HG02870 (cell line): ENCODE measurements around the gene ADAMTS9.

Source experiments
- ATAC-seq: cut with Tn5 transposase; IDR thresholded peaks from one replicate; pipeline ENCODE4 v1.9.1; 2021; ENCODE audit warnings: mild to moderate bottlenecking, moderate library complexity; ENCODE audit not compliant: unreplicated experiment

The ADAMTS9 gene, protein sequence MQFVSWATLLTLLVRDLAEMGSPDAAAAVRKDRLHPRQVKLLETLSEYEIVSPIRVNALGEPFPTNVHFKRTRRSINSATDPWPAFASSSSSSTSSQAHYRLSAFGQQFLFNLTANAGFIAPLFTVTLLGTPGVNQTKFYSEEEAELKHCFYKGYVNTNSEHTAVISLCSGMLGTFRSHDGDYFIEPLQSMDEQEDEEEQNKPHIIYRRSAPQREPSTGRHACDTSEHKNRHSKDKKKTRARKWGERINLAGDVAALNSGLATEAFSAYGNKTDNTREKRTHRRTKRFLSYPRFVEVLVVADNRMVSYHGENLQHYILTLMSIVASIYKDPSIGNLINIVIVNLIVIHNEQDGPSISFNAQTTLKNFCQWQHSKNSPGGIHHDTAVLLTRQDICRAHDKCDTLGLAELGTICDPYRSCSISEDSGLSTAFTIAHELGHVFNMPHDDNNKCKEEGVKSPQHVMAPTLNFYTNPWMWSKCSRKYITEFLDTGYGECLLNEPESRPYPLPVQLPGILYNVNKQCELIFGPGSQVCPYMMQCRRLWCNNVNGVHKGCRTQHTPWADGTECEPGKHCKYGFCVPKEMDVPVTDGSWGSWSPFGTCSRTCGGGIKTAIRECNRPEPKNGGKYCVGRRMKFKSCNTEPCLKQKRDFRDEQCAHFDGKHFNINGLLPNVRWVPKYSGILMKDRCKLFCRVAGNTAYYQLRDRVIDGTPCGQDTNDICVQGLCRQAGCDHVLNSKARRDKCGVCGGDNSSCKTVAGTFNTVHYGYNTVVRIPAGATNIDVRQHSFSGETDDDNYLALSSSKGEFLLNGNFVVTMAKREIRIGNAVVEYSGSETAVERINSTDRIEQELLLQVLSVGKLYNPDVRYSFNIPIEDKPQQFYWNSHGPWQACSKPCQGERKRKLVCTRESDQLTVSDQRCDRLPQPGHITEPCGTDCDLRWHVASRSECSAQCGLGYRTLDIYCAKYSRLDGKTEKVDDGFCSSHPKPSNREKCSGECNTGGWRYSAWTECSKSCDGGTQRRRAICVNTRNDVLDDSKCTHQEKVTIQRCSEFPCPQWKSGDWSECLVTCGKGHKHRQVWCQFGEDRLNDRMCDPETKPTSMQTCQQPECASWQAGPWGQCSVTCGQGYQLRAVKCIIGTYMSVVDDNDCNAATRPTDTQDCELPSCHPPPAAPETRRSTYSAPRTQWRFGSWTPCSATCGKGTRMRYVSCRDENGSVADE (N-terminal part only)

DNA sequence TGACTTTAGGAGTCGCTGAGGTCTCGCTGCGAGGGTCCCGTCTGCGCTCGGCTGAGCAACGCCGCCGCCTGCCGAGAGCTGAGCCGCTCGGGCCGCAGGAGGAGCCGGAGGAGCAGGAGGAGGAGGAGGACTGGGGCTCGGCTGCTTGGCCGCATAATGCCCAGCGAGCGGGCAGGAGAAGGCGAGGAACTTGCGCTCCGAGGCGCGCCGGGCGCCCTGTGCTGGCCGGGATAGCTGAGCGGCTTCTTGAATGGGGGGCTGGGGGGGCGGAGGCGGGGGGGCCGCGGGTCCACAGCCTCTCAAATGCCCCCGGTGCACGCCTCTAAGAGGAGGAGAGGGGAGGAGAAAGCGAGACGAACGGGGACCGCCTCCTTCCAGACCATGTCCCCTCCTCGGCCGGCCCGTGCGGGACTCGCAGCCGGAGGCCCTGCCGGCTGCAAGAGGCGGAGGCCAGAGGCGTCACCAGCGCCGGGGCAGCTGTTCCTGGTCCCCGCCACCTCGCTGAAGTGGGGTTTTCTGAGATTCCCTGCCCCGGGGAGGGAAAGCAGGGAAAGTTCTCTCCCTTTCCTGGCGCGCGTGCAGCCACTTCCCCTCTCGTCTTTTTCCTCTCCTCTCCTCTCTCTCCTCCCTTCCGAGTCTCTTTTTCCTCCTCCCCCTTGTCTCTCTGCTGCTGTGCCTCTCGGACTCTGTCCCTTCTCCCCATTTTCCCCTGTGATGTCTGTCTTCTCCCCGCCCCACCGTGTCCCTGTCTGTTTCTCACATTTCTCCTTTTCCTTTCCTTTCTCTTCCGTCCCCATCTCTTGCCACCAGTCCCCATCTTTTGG, at the start of gene ADAMTS9:
TSS of gene ADAMTS9 (minus strand) at position 220 of the 824 bp plus-strand sequence. CDS start 343 bp downstream, outside the sequence.
- ATAC-seq, result no peak

DNA sequence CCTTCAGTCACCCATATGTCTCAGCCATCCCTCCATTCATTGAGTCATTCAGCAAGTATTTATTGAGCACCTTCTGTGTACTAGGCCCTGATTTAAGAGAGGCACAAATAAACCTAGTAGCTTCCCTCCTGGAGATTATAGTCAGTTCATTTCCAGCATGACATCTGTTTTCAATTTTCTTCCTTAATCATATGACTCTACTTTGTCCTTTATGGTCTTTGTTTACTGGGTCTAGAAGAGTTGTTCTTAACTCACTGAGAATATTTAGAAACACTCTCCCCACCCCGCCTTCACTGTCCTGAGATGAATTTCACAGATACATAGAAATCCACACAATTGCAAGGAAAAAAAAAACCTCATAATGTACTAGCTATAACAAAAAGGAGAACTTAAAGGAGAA, 44.8 kb upstream of the ADAMTS9 start:
- ATAC-seq, result no peak

DNA sequence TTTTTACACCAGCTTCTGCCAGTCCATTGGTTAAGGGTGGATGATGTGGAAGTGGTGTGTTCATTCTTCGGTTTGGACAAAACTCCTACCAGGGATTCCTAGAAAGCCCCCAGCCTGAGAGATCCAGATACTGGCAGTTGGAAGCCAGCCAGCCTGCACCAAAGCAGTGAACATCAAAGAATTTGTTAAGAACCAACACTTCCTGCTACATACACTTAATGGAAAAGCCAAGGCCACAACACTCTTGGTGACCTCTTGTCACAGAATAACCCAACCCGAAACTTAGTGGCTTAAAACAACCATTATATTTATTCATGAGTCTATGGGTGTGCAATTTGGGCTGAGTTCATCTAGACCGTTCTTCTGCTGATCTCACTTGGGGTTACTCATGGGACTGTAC, 42.9 kb upstream of the ADAMTS9 start:
- ATAC-seq, result no peak

DNA sequence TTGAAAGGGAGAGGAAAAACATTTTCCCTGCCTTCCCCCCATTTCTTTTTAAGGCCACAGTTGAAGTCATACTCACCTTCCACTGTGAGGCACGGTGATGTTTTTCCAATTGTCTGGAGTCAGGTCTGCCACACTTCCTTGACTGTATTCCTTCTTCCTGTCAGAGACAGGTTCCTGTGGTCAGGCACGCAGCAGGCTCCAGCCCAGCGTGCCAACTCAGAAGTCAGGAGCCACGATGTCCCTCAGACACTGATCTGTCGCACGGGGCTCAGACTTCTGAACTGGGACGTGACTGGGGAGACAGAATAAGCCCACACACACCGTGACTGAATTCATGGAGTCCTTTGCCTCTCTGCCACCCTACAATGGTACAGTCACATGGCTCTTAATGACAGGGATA, 41.2 kb upstream of the ADAMTS9 start:
- no peak for ATAC-seq

DNA sequence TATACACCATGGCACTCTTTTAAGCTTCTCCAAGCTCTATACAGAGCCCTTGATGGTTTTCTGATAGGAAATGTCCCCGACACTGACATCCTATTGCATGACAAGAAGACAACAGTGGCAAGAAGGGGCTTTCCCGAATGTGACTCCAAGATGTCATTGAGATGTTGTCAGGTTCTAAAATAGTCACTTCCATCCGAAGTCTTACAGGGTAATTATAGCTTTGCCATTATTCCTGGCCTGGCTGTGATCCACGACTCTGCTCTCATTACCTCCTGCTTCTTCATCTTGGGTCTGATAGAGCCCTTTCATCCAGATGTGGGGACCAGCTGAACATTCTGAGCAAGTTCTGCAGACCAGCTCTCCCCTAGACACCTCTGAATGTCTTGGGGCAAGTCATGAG, 40.6 kb upstream of the ADAMTS9 start:
- no peak for ATAC-seq

DNA sequence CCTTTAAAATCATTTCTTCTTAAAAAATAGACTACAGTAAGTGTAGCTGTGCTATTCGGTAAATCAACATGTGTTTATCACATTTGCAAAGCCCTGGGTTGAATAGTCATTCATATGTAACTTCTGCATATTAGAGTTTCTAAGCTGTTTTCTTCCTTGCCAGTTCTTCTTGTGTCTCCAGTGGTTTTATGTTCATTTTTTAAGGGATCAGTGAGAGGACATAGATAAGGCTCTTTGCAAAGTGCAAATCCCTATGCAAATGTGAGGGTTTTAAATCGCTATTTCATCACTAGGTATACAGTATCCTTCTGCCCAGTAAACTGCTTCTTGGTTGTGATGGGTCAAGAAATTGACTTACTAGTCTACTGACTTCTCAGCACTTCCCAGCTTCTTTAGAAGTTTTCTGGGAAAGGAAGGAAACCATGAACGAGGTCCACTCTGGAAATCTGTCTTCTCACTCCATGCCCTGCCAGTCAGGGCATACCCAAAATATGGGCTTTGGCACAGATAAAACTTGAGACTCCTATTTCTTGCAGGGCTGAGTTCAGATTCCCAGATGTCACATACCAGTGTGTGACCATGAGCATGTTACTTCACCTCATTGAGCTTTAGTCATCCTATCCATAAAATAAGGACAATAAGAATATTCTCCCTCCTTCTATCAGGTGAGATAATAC, 38.8 kb upstream of the ADAMTS9 start:
- no peak for ATAC-seq

DNA sequence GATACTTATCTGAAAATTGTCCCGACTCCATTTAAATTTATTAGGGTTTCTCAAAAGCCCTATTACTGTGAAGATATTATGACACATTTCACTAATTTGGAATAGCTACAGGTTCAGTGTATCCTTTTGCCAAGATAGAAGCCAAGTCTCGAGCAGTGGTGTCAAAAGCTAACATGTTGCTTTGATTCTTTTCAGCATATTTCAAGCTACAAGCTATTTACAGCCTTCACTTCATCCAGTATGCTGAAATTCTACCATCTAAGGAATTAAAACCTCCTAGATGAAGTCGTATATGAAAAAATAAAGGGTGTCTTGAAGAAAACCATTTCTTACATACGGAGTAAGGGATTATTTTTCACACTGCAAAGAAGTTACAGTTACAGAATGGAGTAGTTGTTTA, 31.2 kb upstream of the ADAMTS9 start:
- ATAC-seq, result no peak

DNA sequence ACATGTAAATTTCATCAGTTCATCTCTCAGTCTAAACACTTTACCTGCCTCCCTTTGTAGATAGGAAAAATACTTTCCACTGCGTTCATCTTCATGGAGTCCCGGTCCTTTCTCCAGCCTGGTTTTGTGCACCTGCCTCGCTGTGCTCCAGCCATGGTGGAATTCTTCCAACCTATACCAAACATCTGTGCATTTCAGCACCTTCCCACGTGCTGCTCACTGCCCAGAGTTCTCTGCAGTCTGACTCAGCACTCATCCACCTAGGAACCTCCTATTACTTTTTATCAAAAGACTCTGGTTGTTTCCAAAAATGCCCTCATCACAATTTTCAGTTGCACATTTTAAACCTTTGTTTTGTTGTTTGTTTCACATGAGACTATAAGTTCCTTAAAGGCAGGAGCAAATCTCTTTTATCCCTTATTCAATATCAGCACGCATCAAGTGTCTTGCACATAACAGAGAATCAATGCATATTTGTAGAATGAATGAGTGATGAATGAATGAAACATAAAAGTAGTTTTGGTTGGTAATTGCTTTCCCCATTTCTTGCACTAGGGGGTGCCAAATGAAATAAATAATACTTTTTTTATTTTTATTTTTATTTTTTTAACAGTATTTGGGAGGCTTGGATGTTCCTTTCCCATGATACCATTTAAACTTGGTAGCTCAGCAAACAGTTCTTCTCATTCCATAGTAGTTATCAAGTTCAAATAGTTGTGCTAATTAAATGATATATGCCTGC, 30.2 kb upstream of the ADAMTS9 start:
- no peak for ATAC-seq

DNA sequence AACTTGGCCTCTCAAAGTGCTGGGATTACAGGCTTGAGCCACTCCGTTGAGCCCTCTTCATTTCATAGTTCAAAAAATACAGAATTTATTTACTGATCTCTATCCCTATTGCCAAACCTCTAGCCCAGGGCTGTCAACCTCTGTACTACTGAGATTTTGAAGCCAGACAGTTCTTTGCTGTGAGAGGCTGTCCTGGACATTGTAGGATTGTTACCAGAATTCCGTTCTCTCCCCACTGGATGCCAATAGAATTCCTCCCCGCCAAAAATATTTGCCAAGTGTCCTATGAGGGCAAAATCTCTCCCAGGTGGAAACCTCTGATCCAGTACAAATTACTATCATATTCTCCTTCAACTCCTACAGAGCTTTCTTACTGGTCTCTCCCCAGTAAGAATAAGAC, 29.6 kb upstream of the ADAMTS9 start:
- ATAC-seq, result no peak

DNA sequence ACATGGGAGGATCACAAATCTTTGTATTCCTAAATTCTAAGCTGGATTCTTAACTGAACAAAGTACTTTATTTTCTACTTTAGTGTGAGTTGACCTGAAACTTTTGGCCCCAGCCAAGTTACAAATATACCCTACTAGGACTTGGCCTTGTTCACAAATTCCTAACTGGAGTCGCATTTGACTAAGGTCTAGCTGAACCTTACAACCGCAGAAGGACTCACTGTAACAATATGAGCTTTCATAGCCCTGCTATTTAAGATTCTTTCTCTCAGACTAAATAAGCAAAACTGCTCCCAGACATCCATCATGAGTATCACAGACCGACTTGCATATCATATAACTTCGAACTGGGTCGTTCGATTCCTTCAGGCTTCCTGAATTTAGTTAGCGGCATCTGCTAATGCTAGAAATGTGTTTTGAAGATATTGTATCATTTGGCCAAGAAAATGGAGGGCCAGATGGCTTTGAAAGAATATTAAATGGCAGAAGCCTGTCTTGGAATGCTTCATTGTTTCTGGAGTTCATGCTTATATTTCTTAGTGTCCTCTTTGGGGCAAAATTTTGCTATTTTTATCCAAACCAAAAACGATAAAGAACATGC, 28.4 kb upstream of the ADAMTS9 start:
- no peak for ATAC-seq

DNA sequence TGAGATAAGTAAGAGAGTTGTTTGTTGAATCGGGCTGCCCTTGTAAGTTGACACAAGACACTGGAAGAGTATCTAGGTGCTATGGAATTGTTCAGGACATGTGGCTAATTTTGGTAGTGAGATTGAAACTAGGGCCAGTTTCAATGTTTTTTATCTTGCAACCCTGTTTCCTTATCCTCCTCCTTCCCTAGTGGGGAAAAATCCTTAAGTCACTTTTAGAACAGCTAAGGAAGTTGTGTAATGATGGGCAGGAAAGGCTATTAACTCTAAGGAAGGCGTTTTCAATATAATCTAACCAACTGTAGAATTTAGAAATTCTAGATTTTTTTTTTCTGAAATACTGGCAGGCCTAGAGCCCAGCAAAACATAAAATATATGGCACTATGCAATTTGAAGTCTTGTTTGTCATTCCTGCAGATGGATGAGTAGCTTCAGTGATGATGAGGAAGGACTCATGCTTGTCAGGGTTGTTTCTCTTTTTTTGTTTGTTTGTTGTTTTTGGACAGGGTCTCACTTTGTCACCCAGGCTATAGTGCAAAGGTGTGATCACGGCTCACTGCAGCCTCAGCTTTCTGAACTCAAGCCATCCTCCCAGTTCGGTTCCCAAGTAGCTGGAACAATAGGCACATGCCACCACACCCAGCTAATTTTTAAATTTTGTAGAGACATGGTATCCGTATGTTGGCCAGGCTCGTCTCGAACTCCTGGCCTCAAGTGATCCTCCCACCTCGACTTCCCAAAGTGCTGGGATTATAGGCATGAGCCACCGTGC, 27.6 kb upstream of the ADAMTS9 start:
- no peak for ATAC-seq

DNA sequence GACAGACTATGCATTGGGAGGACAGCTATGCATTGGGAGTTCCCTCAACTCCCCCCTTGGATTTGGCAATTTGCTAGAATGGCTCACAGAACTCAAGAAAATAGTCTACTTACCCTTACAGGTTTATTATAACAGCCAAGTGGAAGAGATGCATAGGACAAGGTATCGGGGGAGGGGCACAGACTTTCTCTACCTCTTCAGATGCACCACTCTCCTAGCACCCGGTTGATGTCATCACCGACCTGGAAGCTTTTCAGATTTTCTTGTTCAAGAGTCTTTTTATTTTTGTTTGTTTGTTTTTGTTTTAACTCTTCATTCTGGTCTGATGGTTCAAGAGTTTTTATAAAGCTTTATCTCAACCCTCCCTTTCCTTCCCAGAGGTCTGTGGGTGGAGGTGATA, 20.7 kb upstream of the ADAMTS9 start:
- no peak for ATAC-seq

DNA sequence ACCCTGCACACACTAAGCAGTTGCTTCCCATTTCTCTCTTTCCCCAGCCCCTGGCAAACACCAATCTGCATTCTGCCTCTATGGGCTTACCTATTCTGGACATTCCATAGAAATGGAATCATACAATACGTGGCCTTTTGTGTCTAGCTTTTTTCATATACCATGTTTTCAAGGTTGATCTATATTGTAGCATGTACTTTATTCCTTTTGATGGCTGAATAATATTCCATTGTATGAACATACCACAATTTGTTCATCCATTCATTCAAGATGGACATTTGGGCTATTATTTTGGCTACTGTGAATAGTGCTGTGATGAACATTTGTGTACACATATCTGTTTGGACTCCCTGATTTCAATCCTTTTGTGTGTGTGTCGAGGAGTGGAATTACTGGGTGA, 18.1 kb upstream of the ADAMTS9 start:
- ATAC-seq, result no peak

DNA sequence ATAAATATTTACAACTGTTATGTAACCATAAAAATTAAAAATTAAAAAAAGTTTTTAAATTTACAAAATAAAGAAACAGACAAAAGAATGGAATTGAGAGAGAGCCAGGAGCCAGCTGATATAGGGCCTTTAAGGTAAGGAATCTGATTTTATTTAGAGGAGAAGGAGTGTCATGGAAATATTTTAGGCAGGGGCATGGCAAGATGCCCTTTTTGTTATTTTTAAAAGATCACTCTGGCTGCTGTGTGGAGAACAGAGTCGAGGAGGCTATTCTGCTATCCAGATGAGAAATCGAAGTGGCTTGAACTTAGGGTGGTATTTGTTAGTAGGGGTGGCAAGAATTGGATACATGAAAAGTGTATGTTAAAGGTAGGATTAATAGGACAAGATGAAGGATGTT, 9.1 kb upstream of the ADAMTS9 start:
- ATAC-seq, result no peak

DNA sequence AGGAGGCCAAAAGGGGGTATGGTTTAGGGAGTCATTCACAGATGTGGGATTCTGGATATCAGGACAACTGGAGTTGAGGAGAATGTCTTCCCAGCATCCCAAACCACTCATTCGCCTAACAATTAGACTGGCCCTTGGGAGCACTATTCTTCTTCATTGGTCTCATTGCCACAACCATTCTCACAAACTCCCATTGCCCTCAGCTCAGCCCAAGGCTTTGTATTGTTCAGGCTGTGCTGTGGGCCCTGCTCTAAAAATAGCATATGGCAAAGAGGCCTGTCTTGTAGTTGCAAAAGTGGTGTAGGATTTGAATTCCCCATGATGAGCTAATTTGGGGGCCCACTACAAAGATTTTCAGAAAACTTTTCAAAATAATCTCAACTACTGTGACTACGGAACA, 6.3 kb upstream of the ADAMTS9 start:
- no peak for ATAC-seq

DNA sequence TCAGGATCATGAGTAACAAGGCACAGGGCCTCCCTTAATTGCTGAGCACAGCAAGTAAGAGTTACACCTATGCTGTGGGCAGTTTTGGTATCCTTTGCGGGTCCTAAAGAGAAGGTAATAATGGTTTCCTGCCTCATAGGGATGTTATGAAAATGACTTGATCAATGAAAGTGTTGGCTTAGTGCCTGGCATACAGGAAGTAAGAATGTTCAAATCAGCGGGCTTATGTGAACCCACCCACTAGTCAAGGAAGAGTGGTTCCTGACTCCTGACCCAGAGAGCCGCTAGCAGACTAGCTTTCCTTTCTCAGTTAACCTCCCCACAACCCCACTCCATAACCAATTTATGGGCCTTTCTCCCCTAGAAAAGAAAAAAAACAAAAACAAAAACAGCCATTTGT, 5.2 kb upstream of the ADAMTS9 start:
- ATAC-seq, result no peak

DNA sequence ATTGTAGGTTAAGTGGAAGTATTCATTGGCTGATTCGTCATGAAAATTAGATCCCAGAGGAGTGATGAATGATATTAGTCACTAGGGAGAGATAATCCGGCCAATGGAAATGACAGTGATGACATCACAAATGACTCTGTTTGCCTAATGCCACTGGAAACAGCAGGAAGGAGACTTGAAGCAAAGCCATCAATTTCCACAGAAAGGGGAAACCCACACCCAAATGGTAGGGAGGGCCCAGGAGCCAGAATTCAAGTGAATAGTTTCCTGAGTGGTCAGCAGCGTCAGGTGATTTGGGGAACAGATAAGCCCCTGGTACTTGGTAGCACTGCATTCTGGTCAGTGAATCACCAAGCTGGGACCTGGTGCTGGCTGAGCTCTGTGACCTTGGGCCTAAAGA, 3.3 kb upstream of the ADAMTS9 start:
- no peak for ATAC-seq
